KMS-11 (cell line): ENCODE results near the gene TK2.

Experiments used
- H2AFZ ChIP-seq: fragments of 200-600 bp; sonication (generic); 2 replicates; pipeline ENCODE4 v1.6.1; 2016; ENCODE audit warnings: antibody characterized with exemption, mixed run types, low read depth
- H3K27ac ChIP-seq: fragments of 200-600 bp; sonication (generic); 2 replicates; pipeline ENCODE4 v1.6.1; 2016; ENCODE audit warnings: mild to moderate bottlenecking, mixed run types
- H3K27me3 ChIP-seq: fragments of 200-600 bp; sonication (generic); 2 replicates; pipeline ENCODE4 v1.6.1; 2017; ENCODE audit warnings: mild to moderate bottlenecking, low read depth, mixed run types, moderate library complexity; ENCODE audit not compliant: insufficient read depth
- H3K36me3 ChIP-seq: fragments of 200-600 bp; sonication (generic); 2 replicates; pipeline ENCODE4 v1.6.1; 2017; ENCODE audit warnings: mild to moderate bottlenecking, mixed run types; ENCODE audit not compliant: insufficient read depth
- H3K4me1 ChIP-seq: fragments of 200-600 bp; sonication (generic); 2 replicates; pipeline ENCODE4 v1.6.1; 2016; ENCODE audit warnings: mild to moderate bottlenecking, low read depth, mixed run types; ENCODE audit not compliant: poor library complexity, severe bottlenecking
- H3K4me2 ChIP-seq: fragments of 200-600 bp; sonication (generic); 2 replicates; pipeline ENCODE4 v1.7.0; 2016; ENCODE audit warnings: mild to moderate bottlenecking, mixed run types
- H3K4me3 ChIP-seq: fragments of 200-600 bp; sonication (generic); IDR thresholded peaks from 2 replicates; pipeline ENCODE4 v1.6.1; 2017; ENCODE audit warnings: low read depth, low read length, mixed read lengths; ENCODE audit not compliant: insufficient read depth
- H3K79me2 ChIP-seq: fragments of 200-600 bp; sonication (generic); 2 replicates; pipeline ENCODE4 v1.6.1; 2016; ENCODE audit warnings: low read depth, mixed run types; ENCODE audit not compliant: insufficient read depth
- H3K9ac ChIP-seq: fragments of 200-600 bp; sonication (generic); 2 replicates; pipeline ENCODE4 v1.6.1; 2016; ENCODE audit warnings: mild to moderate bottlenecking, mixed run types
- H4K20me1 ChIP-seq: fragments of 200-600 bp; sonication (generic); 2 replicates; pipeline ENCODE4 v1.6.1; 2016; ENCODE audit warnings: mild to moderate bottlenecking, mixed run types; ENCODE audit not compliant: insufficient read depth
- CTCF ChIP-seq: fragments of 200-600 bp; sonication (generic); conservative IDR thresholded peaks from 2 replicates; pipeline ENCODE4 v1.6.1; 2017; ENCODE audit warnings: low read depth, mild to moderate bottlenecking, antibody characterized with exemption, low read length, moderate library complexity, mixed read lengths

TK2 gene

GRCh38 chr16:66490774-66491715, 58.9 kb downstream of the TK2 start:
- Histone ChIP-seq H3K4me2 (no peak overlapping the region), H3K79me2 (no peaks in the 10 kb centered on the region), H3K4me1 (peaks cover 12% of the 10 kb centered on the region), H3K36me3 (no peaks in the 10 kb centered on the region), H2AFZ (no peak overlapping the region), H3K27ac (no peak overlapping the region), H3K4me3 (no peak overlapping the region), H3K27me3 (no peaks in the 10 kb centered on the region), H4K20me1 (no peaks in the 10 kb centered on the region), H3K9ac (no peak overlapping the region)
- no peak for TF ChIP-seq CTCF

DNA sequence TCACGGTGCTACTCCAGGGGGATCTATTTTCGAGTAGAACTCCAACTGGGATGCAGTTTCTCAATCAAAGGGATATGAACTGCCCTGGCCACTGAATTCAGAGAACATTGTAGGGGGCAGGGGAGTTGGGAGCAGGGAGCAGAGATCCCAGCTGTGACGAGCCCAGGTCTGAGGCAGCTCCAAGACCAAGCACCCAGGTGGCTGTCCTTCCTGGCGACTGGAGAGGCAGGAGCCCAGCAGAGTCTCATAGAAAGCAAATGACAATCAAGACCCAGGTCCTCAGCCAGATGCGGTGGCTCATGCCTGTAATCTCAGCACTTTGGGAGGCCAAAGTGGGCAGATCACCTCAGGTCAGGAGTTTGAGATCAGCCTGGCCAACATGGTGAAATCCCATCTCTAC, 60.1 kb downstream of the TK2 start:
- Histone ChIP-seq H3K27me3 (no peaks in the 10 kb centered on the region), H3K4me3 (no peak overlapping the region), H4K20me1 (no peaks in the 10 kb centered on the region), H3K9ac (no peak overlapping the region), H3K79me2 (no peaks in the 10 kb centered on the region), H2AFZ (no peak overlapping the region), H3K4me2 (no peak overlapping the region), H3K36me3 (no peaks in the 10 kb centered on the region), H3K27ac (no peak overlapping the region), H3K4me1 (peaks cover 4% of the 10 kb centered on the region)
- TF ChIP-seq CTCF: no peak

DNA sequence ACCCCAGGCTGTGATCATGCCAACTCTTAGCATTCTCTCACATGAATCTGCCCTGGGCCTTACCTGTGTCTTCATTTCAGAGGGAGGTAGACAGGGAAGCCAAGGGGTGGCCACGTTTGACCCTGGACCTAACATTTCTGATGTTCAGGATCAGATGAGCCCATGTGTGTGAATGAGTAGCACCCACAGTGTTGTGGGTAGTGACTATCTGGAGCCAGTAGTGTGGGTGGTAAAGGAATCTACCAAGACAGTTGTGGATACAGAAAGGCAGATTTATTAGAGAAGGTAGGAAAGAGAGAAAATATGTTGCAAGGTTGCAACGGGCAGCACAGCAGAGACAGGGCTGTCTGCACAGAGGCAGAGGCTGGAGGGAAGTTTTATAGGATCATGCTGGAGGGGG, 60.5 kb downstream of the TK2 start:
- Histone ChIP-seq H2AFZ (no peak overlapping the region), H3K27me3 (no peaks in the 10 kb centered on the region), H3K27ac (no peak overlapping the region), H3K36me3 (no peaks in the 10 kb centered on the region), H3K79me2 (no peaks in the 10 kb centered on the region), H3K4me2 (no peak overlapping the region), H3K9ac (no peak overlapping the region), H4K20me1 (no peaks in the 10 kb centered on the region), H3K4me1 (peaks cover under 1% of the 10 kb centered on the region), H3K4me3 (no peak overlapping the region)
- no peak for TF ChIP-seq CTCF

GRCh38 chr16:66488505-66488904, 61.4 kb downstream of the TK2 start:
- H3K36me3 ChIP-seq: no peaks in the 10 kb centered on the region
- H3K4me1 ChIP-seq: peaks cover 8% of the 10 kb centered on the region
- no peaks in the 10 kb centered on the region for H3K27me3 ChIP-seq
- no peaks in the 10 kb centered on the region for H4K20me1 ChIP-seq
- TF ChIP-seq CTCF: no peak
- H3K4me3 ChIP-seq: no peak overlapping the region
- no peak overlapping the region for H3K4me2 ChIP-seq
- no peak overlapping the region for H3K27ac ChIP-seq
- H3K79me2 ChIP-seq: no peaks in the 10 kb centered on the region
- no peak overlapping the region for H3K9ac ChIP-seq
- no peak overlapping the region for H2AFZ ChIP-seq
